Testis (tissue), 3 donors: ENCODE data around the gene FOXO1. TPM values are rescaled to one million over a fixed set of nuclear protein-coding genes. Genes with fewer than 3 reads are reported as not detected.

Experiments
- DNase-seq: peaks from one replicate; pipeline ENCODE4 v3.0.0-alpha.2; 2019
- H3K27ac ChIP-seq, 2 donors: fragments of 200-600 bp; sonication (generic); one replicate each; pipeline ENCODE4 v1.5.1; 2019
- H3K27me3 ChIP-seq: fragments of 200-600 bp; sonication (generic); one replicate; pipeline ENCODE4 v1.5.1; 2019
- H3K36me3 ChIP-seq: fragments of 200-600 bp; sonication (generic); one replicate; pipeline ENCODE4 v1.5.1; 2017; ENCODE audit warnings: low read depth; ENCODE audit errors: missing control alignments
- H3K4me1 ChIP-seq: fragments of 200-600 bp; sonication (generic); one replicate; pipeline ENCODE4 v1.5.1; 2019
- H3K4me3 ChIP-seq, 2 donors: fragments of 200-600 bp; sonication (generic); one replicate each; pipeline ENCODE4 v1.5.1; 2017 to 2019
- H3K9me3 ChIP-seq: fragments of 200-600 bp; sonication (generic); one replicate; pipeline ENCODE4 v1.5.1; 2017
- CTCF ChIP-seq, 3 experiments: fragments of 450-650 bp in 2 of 3; fragments of 200-600 bp in 1 of 3; sonication (generic) in 1 of 3; IDR thresholded peaks; one replicate each; pipeline ENCODE4 v1.5.1; 2016 to 2019; ENCODE audit warnings: antibody characterized with exemption in 3 of 3, mild to moderate bottlenecking in 2 of 3, moderate library complexity in 1 of 3
- POLR2A ChIP-seq: fragments of 450-650 bp; IDR thresholded peaks from one replicate; pipeline ENCODE4 v1.6.1; 2017; ENCODE audit warnings: antibody characterized with exemption, mild to moderate bottlenecking, moderate library complexity
- WGBS, 2 donors: methylation state at CpG; one replicate each; pipeline ENCODE4 v1.1.5; 2018; 5-methylcytosine and 5-hydroxymethylcytosine counted together
- intact Hi-C: fragments of 100-400 bp; cut with DNase I; formaldehyde crosslinking; loops from one replicate; pipeline ENCODE4 v1.15.1; 2023; ENCODE audit warnings: low total_unique reads
- polyA plus RNA-seq: library from polyadenylated mRNA; stranded (reverse); fragments of 350-450 nt; fragmentation: Illumina TruSeq; extraction: RNeasy Lipid Tissue Mini Kit (QIAGEN cat#74804); gene quantifications from one replicate; pipeline ENCODE4 v1.2.3, GENCODE V29; 2014; ENCODE audit warnings: low read depth, low replicate concordance; ENCODE audit not compliant: insufficient read depth
- total RNA-seq, 2 donors: library from RNA; depleted of rRNA; stranded (reverse); fragments of >200 nt; gene quantifications; one replicate each; pipeline ENCODE4 v1.2.3, GENCODE V29; 2016

Gene FOXO1
- total and polyA plus RNA-seq, 3 donors from 2014 or later: 19.5 to 58.7 (median 52.2) TPM

- TF ChIP-seq CTCF (IDR thresholded peaks at IDR 0.05): no peak
- TF ChIP-seq POLR2A: no peak
- intact Hi-C loops: loop anchor here (10.0 kb wide), 1 partner anchor 428 kb away; no protein-coding TSS in a partner anchor
- DNase-seq: no peak
- Histone ChIP-seq H3K27me3 (no peaks in the 10 kb centered on the region), H3K4me1 (peaks cover 43% of the 10 kb centered on the region), H3K36me3 (no peaks in the 10 kb centered on the region), H3K9me3 (no peaks in the 10 kb centered on the region), H3K4me3 (no peak overlapping the region), H3K27ac (peak overlapping the region; percentile 22 to 99)
Observed at GRCh38 chr13:40662866-40663265, 3.6 kb downstream of the FOXO1 start.

- H3K9me3 ChIP-seq: no peaks in the 10 kb centered on the region
- intact Hi-C loops: loop anchor here (10.0 kb wide), 1 partner anchor 427 kb away; no protein-coding TSS in a partner anchor
- no peak overlapping the region for H3K4me3 ChIP-seq
- peak overlapping the region in 1 of 2 donors; percentile 99 for H3K27ac ChIP-seq
- 71 to 72% methylated on average over 10 of the region's 10 CpGs for WGBS, 2 donors
- no peak for DNase-seq
- no peaks in the 10 kb centered on the region for H3K36me3 ChIP-seq
- no peaks in the 10 kb centered on the region for H3K27me3 ChIP-seq
- H3K4me1 ChIP-seq: peaks cover 41% of the 10 kb centered on the region
- no peak for TF ChIP-seq CTCF (IDR thresholded peaks at IDR 0.05)
- no peak for TF ChIP-seq POLR2A
Observed at GRCh38 chr13:40661875-40662665, 4.4 kb downstream of the FOXO1 start.

DNA sequence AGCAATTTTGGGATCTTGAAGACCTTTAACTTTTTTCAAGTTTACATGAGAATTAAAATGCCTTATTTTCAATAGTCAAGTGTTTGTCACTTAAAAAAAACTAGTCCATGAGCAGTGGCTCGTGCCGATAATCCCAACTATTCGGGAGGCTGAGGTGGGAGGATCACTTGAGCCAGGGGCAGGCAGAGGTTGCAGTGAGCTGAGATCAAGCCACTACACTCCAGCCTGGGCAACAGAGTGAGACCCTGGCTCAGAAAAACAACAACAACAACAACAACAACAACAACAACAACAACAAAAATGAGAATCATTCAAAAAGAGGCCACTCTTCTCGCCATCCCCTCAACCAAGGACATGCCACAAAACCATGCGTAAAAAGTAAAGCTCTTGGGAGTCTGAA, 5.7 kb downstream of the FOXO1 start:
- Histone ChIP-seq H3K27ac (peak overlapping the region in 1 of 2 donors; percentile 60), H3K36me3 (no peaks in the 10 kb centered on the region), H3K27me3 (no peaks in the 10 kb centered on the region), H3K4me3 (no peak overlapping the region), H3K9me3 (no peaks in the 10 kb centered on the region), H3K4me1 (peaks cover 41% of the 10 kb centered on the region)
- TF ChIP-seq CTCF (IDR thresholded peaks at IDR 0.05) (no peak), POLR2A (no peak)
- no peak for DNase-seq
- 53 to 71% methylated on average over 5 of the region's 5 CpGs for WGBS, 2 donors
- intact Hi-C loops: loop anchor here (10.0 kb wide), 1 partner anchor 426 kb away; no protein-coding TSS in a partner anchor

DNA sequence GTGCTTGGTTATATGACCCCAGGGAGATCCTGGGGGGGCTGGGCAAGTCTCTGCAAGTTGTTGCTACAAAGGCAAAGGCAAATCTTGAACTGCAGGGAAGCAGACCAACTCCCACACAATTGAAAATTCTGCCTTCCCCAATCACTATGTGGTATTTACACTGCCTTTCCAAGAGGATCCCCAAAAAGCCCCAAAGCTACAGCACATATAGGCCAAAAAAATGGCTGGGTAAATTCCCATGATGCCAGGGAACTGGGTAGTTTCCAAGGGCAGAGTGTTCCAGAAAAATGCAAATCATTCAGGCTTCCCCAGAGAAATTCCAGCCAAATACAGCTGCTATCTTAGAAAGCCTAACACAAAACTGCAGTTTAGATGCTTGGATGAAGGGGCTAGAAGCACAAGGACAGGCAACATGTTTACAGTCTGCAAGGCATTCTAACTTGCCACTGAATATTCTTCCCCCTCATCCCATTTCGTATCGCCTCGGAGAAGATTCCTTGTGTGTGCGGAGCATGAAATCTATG, 6.2 kb downstream of the FOXO1 start:
- H3K36me3 ChIP-seq: no peaks in the 10 kb centered on the region
- H3K9me3 ChIP-seq: no peaks in the 10 kb centered on the region
- DNase-seq: no peak
- no peak overlapping the region for H3K4me3 ChIP-seq
- H3K27me3 ChIP-seq: no peaks in the 10 kb centered on the region
- intact Hi-C loops: loop anchor here (10.0 kb wide), 1 partner anchor 425 kb away; no protein-coding TSS in a partner anchor
- TF ChIP-seq POLR2A: no peak
- TF ChIP-seq CTCF (IDR thresholded peaks at IDR 0.05): no peak
- 36 to 49% methylated on average over 4 of the region's 4 CpGs for WGBS, 2 donors
- peaks cover 41% of the 10 kb centered on the region for H3K4me1 ChIP-seq
- H3K27ac ChIP-seq: peak overlapping the region in 1 of 2 donors; percentile 60
